Natural killer cell (primary cell): ENCODE measurements around the gene PPAN. TPM values are rescaled to one million over a fixed set of nuclear protein-coding genes. Genes with fewer than 3 reads are reported as not detected.

ENCODE experiments used
- ATAC-seq, 3 donors: fragments of 150-1000 bp in 2 of 3; fragments of 200-7000 bp in 1 of 3; cut with Tn5 transposase; 1 replicate in 1 of 3; 2 replicates in 2 of 3; pipeline ENCODE4 v1.10.0; 2021; ENCODE audit warnings: mild to moderate bottlenecking in 2 of 3, moderate library complexity in 2 of 3
- DNase-seq, 2 donors: peaks; one replicate each; pipeline versions ENCODE4 v3.0.0 to v3.0.0-alpha.2; 2013 to 2021; ENCODE audit warnings: mixed read lengths in 1 of 2
- H3K27ac ChIP-seq: one replicate; pipeline ENCODE4 v1.5.1; 2013; ENCODE audit warnings: mild to moderate bottlenecking, low read length
- H3K27me3 ChIP-seq: one replicate; pipeline ENCODE4 v1.6.1; 2013; ENCODE audit warnings: low read length; ENCODE audit not compliant: control insufficient read depth, insufficient read depth
- H3K36me3 ChIP-seq: one replicate; pipeline ENCODE4 v1.6.1; 2013; ENCODE audit warnings: low read length; ENCODE audit not compliant: control insufficient read depth, insufficient read depth
- H3K4me1 ChIP-seq: one replicate; pipeline ENCODE4 v1.6.1; 2013; ENCODE audit warnings: low read length; ENCODE audit not compliant: control insufficient read depth, insufficient read depth
- H3K4me3 ChIP-seq: one replicate; pipeline ENCODE4 v1.5.1; 2013; ENCODE audit warnings: low read length
- H3K9me3 ChIP-seq: one replicate; pipeline ENCODE4 v1.6.1; 2013; ENCODE audit warnings: low read length; ENCODE audit not compliant: control insufficient read depth, insufficient read depth
- H3K27ac Mint-ChIP-seq, 2 donors: one replicate each; pipeline ENCODE4 v1.8.0; 2022; ENCODE audit warnings: mild to moderate bottlenecking in 2 of 2, mixed read lengths in 2 of 2, moderate library complexity in 1 of 2
- H3K27me3 Mint-ChIP-seq, 2 donors: one replicate each; pipeline ENCODE4 v1.8.0; 2022; ENCODE audit warnings: low read depth in 2 of 2, mixed read lengths in 2 of 2
- H3K36me3 Mint-ChIP-seq: one replicate; pipeline ENCODE4 v1.8.0; 2022; ENCODE audit warnings: mixed read lengths
- H3K4me1 Mint-ChIP-seq, 2 donors: one replicate each; pipeline ENCODE4 v1.8.0; 2022; ENCODE audit warnings: mixed read lengths in 2 of 2
- H3K4me3 Mint-ChIP-seq: one replicate; pipeline ENCODE4 v1.8.0; 2022; ENCODE audit warnings: mild to moderate bottlenecking, moderate library complexity, mixed read lengths
- H3K9me3 Mint-ChIP-seq, 2 donors: one replicate each; pipeline ENCODE4 v1.8.0; 2022; ENCODE audit warnings: mixed read lengths in 2 of 2
- CTCF ChIP-seq: fragments of 200-600 bp; IDR thresholded peaks from one replicate; pipeline ENCODE4 v1.8.0; 2022; ENCODE audit warnings: antibody characterized with exemption
- WGBS: methylation state at CpG from one replicate; pipeline ENCODE4 v1.1.7; 2013; ENCODE audit warnings: missing lambda C conversion rate; ENCODE audit not compliant: insufficient coverage; 5-methylcytosine and 5-hydroxymethylcytosine counted together
- intact Hi-C: fragments of 100-400 bp; cut with micrococcal nuclease; formaldehyde crosslinking; loops from one replicate; pipeline ENCODE4 v1.14.2; 2022
- total RNA-seq, 4 donors: library from RNA; stranded (reverse); fragments of 120-200 nt in 1 of 4; gene quantifications; one replicate each; pipeline versions ENCODE4 v1.2.3 to v1.2.4, GENCODE V29; 2013 to 2022

PPAN gene
- total RNA-seq, 3 donors from 2014 or later (not counting 1 experiment from before 2014, with no cell fraction given), result 60.0 to 72.2 (median 69.2) TPM

GRCh38 chr19:10141479-10141878 lies 35.3 kb downstream of the PPAN start:
- no peak overlapping the region for H3K4me3 Mint-ChIP-seq
- Histone ChIP-seq H3K36me3 (peaks cover 90% of the 10 kb centered on the region), H3K27ac (no peak overlapping the region), H3K4me3 (no peak overlapping the region), H3K27me3 (no peaks in the 10 kb centered on the region), H3K4me1 (peaks cover 35% of the 10 kb centered on the region), H3K9me3 (no peaks in the 10 kb centered on the region)
- no peaks in the 10 kb centered on the region for H3K36me3 Mint-ChIP-seq
- no peak for TF ChIP-seq CTCF
- intact Hi-C loops, result no loop called here
- WGBS, result 96% methylated on average over 13 of the region's 13 CpGs
- H3K9me3 Mint-ChIP-seq, result no peaks in the 10 kb centered on the region
- peak overlapping the region in 1 of 2 donors; percentile 84 for H3K27ac Mint-ChIP-seq
- H3K4me1 Mint-ChIP-seq, result peaks cover 5% of the 10 kb centered on the region in 2 donors
- no peaks in the 10 kb centered on the region for H3K27me3 Mint-ChIP-seq
- ATAC-seq, result no peak
- DNase-seq, result no peak

GRCh38 chr19:10141973-10142372 lies 35.8 kb downstream of the PPAN start:
- intact Hi-C loops, result no loop called here
- no peak for ATAC-seq
- no peaks in the 10 kb centered on the region for H3K9me3 Mint-ChIP-seq
- H3K27me3 ChIP-seq, result no peaks in the 10 kb centered on the region
- no peak overlapping the region for H3K4me3 Mint-ChIP-seq
- no peak overlapping the region for H3K4me3 ChIP-seq
- H3K4me1 ChIP-seq, result peaks cover 35% of the 10 kb centered on the region
- H3K27me3 Mint-ChIP-seq, result no peaks in the 10 kb centered on the region
- H3K36me3 Mint-ChIP-seq, result no peaks in the 10 kb centered on the region
- H3K27ac Mint-ChIP-seq, result peak overlapping the region in 1 of 2 donors; percentile 84
- H3K9me3 ChIP-seq, result no peaks in the 10 kb centered on the region
- peaks cover 90% of the 10 kb centered on the region for H3K36me3 ChIP-seq
- no peak for DNase-seq
- peak overlapping the region; percentile 76 for H3K27ac ChIP-seq
- WGBS, result 96% methylated on average over 16 of the region's 18 CpGs
- TF ChIP-seq CTCF, result no peak
- H3K4me1 Mint-ChIP-seq, result peaks cover 5% of the 10 kb centered on the region in 2 donors

- no peaks in the 10 kb centered on the region for H3K9me3 Mint-ChIP-seq
- peak; percentile 70 to 85 (median 78) for ATAC-seq
- H3K36me3 ChIP-seq, result peaks cover 84% of the 10 kb centered on the region
- TF ChIP-seq CTCF, result no peak
- H3K27me3 ChIP-seq, result no peaks in the 10 kb centered on the region
- no peak overlapping the region for H3K4me3 ChIP-seq
- peaks cover 35% of the 10 kb centered on the region for H3K4me1 ChIP-seq
- H3K36me3 Mint-ChIP-seq, result no peaks in the 10 kb centered on the region
- peak overlapping the region; percentile 69 for H3K4me3 Mint-ChIP-seq
- peak overlapping the region; percentile 83 to 84 for H3K27ac Mint-ChIP-seq
- peak overlapping the region; percentile 76 for H3K27ac ChIP-seq
- peaks cover 5% of the 10 kb centered on the region in 2 donors for H3K4me1 Mint-ChIP-seq
- DNase-seq, result peak in 1 of 2 donors; percentile 83
- intact Hi-C loops, result no loop called here
- no peaks in the 10 kb centered on the region for H3K27me3 Mint-ChIP-seq
- WGBS, result 64% methylated on average over 14 of the region's 15 CpGs
- no peaks in the 10 kb centered on the region for H3K9me3 ChIP-seq
Observed at GRCh38 chr19:10142701-10143375, 36.7 kb downstream of the PPAN start.

GRCh38 chr19:10143681-10144080 lies 37.5 kb downstream of the PPAN start:
- H3K4me1 Mint-ChIP-seq, result peaks cover 5% of the 10 kb centered on the region in 2 donors
- no peak for TF ChIP-seq CTCF
- H3K36me3 ChIP-seq, result peaks cover 80% of the 10 kb centered on the region
- H3K9me3 ChIP-seq, result no peaks in the 10 kb centered on the region
- H3K4me3 Mint-ChIP-seq, result no peak overlapping the region
- no peaks in the 10 kb centered on the region for H3K27me3 ChIP-seq
- no peak overlapping the region for H3K4me3 ChIP-seq
- peaks cover 35% of the 10 kb centered on the region for H3K4me1 ChIP-seq
- WGBS, result 86% methylated on average over 11 of the region's 11 CpGs
- ATAC-seq (no peak), DNase-seq (peak in 1 of 2 donors; percentile 51)
- H3K27ac ChIP-seq, result peak overlapping the region; percentile 76
- intact Hi-C loops, result no loop called here
- H3K36me3 Mint-ChIP-seq, result no peaks in the 10 kb centered on the region
- no peaks in the 10 kb centered on the region for H3K9me3 Mint-ChIP-seq
- no peaks in the 10 kb centered on the region for H3K27me3 Mint-ChIP-seq
- peak overlapping the region; percentile 83 to 84 for H3K27ac Mint-ChIP-seq
